ENCODE data around the gene AP5S1.
"Not testable (repeated sequence)": the region's sequence is repeated elsewhere in the genome, so short reads cannot be mapped to it uniquely, and the experiment has no call there.

Gene AP5S1

GRCh38 chr20:3842348-3842930, 22.1 kb downstream of the AP5S1 start:
- DNase-seq (ENCODE audit: low read depth in 1 of 2, low spot score in 1 of 2): no peak

DNA sequence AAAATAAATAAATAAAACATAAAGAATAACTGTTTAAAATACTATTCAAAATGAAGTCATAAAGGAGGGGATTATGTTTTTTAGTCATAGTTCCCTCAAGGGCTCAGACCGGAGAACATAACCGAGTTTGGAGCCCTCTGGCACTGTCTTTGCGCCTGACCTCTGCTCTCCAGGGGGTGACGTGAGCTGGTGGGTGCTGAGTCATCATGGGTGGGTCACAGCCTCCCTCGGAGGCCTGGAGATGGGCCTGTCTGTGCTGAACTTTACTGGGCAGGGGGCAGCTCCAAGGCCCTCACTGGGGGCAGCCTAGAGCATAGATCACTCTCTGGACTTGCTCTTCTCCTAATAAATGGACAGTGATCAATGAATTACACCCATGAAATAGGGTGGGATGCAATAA, 23.1 kb downstream of the AP5S1 start:
- no peak for DNase-seq (ENCODE audit: low read depth in 1 of 2, low spot score in 1 of 2)

GRCh38 chr20:3843990-3844619, 23.8 kb downstream of the AP5S1 start:
- not testable (repeated sequence) for DNase-seq (ENCODE audit: low read depth in 1 of 2, low spot score in 1 of 2)

DNA sequence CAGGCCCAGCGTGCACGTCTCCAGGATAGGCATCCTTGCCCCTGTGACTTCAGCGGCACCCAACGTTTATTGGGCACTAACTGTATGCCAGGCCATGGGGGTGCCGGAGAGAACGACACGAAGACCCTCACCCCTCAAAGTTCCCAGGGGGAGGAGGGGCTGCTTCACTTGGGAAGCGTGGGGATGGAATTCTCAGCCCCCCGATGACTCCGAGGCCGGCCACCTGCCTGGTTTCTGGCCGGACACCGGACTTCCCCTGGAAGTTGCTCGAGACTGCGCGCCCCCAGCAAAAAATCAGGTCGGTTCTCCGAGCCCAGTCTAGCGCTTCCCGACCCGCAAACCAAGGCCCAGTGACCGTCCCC, 26.0 kb downstream of the AP5S1 start:
- DNase-seq (ENCODE audit: low read depth in 1 of 2, low spot score in 1 of 2): peak in 1 of 2 donors; percentile 15

DNA sequence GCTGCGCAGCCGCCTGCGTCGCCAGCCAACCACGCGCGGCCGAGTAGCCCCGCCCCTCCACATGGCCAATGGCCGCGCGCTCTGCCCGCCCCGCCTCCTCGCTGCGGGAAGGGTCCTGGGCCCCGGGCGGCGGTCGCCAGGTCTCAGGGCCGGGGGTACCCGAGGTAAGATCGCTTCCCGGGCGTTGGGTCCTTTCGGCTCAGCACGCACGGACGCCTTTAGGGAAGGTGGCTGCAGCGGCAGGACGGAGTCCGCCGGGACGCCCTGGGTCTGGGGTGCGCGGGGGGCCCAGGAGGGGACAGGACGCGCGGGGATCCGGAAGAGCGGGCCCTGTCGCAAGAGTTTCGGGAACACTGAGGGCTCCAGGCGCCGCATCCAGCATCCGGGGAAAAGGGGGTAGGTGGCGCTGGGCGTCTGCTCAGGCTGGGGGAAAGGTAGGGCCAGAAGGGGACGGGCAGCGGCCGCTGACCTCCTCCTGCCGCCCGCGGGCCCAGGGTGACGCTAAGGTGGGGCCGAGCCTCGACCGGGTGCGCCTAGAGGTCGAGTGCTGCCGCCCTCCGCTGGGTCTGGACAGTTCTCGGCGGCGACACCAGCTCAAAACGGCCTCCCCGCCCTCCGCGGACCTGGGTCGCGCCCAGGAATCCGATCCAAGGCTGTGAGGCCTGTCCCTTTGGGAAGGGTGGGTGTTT, 26.5 kb downstream of the AP5S1 start, which contains the start of gene MAVS:
TSS of gene MAVS (plus strand) at position 95 of the 689 bp plus-strand sequence. CDS start 7,791 bp downstream, outside the sequence.
- peak; percentile 74 to 83 for DNase-seq (ENCODE audit: low read depth in 1 of 2, low spot score in 1 of 2)

DNA sequence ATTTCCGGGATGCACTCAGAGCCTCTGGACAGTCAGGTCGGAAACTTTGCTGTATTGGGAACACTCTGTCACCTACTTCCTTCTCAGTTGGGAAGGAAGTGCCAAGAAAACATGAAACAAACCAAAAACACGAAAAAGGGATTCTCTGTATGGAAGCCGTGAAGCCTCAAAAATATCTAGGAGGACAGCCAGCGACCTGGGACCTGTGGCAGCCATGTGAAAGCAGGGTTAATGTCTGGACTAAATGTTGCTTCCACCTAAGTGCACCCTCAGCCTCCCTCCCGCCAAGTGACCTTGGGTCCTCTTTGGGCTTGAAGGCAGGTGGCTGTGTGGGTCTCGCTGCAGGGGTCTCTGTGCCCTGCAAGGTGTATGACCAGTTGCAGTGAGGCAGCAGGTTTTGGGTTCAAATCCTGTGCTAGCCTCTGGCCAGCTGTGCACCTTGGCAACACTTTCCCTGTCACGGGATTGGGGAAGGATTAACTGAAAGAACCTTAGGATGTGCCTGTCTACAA, 27.1 kb downstream of the AP5S1 start:
- DNase-seq (ENCODE audit: low read depth in 1 of 2, low spot score in 1 of 2): no peak

DNA sequence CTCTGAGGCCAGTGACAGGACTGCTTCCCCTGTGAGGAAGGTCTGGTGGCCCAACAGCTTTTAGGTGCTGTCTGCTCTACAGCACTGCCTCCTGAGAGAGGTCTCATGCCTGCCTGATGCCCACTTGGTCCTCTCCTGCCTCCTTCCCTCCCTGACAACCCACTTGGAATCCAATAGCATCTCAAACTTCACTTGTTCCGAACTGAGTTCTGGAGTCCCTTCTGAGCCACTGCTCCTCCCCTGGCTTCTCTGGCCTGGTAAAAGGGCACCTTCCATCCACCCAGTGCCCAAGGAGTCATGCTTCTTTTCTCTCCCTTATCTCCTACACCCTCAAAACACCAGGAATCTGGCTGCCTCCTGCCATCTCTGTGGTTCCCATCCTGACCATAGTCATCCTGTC, 28.2 kb downstream of the AP5S1 start:
- no peak for DNase-seq (ENCODE audit: low read depth in 1 of 2, low spot score in 1 of 2)

GRCh38 chr20:3854462-3854871, 34.1 kb downstream of the AP5S1 start:
- DNase-seq (ENCODE audit: low read depth in 1 of 2, low spot score in 1 of 2): no peak

DNA sequence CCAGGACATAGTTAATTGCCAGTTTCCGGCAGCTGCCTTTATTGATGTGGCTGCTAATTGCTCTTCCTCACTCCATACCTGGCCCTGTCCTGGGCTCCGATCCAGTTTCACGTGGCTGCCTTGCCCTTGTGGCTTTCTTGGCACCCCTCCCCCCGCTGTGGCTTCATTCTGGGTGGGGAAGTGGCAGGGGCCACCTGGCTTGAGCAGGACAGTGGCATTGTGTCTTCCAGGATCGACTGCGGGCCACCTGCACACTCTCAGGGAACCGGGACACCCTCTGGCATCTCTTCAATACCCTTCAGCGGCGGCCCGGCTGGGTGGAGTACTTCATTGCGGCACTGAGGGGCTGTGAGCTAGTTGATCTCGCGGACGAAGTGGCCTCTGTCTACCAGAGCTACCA, 37.1 kb downstream of the AP5S1 start:
- DNase-seq (ENCODE audit: low read depth in 1 of 2, low spot score in 1 of 2): no peak

DNA sequence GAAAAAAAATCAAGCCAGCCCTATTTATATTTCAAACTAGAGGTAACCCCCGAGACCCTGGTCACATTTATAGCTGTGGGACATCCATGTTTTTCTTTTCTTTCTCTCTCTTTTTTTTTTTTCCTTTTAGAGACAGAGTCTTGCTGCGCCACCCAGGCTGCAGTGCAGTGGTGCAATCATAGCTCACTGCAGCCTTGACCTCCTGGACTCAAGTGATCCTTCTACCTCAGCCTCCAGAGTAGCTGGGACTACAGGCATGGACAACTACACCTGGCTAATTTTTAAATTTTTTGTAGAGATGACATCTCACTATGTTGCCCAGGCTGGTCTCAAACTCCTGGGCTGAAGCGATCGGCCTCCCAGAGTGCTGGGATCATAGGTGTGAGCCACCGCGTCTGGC, 38.3 kb downstream of the AP5S1 start:
- no peak for DNase-seq (ENCODE audit: low read depth in 1 of 2, low spot score in 1 of 2)

- no peak for DNase-seq (ENCODE audit: low read depth in 1 of 2, low spot score in 1 of 2)
These were observed 40.8 kb downstream of the AP5S1 start for GRCh38 chr20:3861191-3861590.

GRCh38 chr20:3862333-3862732, 42.0 kb downstream of the AP5S1 start:
- DNase-seq (ENCODE audit: low read depth in 1 of 2, low spot score in 1 of 2): no peak

DNA sequence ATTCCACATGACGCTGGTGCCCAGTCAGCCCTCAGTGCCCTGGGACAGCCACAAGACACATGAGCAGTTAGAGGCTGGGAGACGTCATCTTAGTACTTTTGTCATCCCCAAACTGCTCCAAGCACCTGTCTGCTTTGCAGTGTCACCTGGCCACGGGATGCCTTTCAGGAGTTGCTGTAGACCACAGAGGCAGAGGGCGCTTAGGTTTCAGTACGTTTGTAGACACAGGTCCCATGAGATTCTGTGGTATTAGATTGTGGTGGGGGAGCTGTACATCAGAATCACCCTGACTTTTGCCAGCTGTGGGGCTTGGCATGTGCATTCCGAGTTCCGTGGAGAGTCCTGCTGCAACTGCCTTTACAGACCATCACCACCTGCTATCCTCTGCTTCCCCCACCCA, 43.0 kb downstream of the AP5S1 start:
- no peak for DNase-seq (ENCODE audit: low read depth in 1 of 2, low spot score in 1 of 2)

- DNase-seq (ENCODE audit: low read depth in 1 of 2, low spot score in 1 of 2): no peak
These were observed 44.2 kb downstream of the AP5S1 start for GRCh38 chr20:3864518-3864917.

DNA sequence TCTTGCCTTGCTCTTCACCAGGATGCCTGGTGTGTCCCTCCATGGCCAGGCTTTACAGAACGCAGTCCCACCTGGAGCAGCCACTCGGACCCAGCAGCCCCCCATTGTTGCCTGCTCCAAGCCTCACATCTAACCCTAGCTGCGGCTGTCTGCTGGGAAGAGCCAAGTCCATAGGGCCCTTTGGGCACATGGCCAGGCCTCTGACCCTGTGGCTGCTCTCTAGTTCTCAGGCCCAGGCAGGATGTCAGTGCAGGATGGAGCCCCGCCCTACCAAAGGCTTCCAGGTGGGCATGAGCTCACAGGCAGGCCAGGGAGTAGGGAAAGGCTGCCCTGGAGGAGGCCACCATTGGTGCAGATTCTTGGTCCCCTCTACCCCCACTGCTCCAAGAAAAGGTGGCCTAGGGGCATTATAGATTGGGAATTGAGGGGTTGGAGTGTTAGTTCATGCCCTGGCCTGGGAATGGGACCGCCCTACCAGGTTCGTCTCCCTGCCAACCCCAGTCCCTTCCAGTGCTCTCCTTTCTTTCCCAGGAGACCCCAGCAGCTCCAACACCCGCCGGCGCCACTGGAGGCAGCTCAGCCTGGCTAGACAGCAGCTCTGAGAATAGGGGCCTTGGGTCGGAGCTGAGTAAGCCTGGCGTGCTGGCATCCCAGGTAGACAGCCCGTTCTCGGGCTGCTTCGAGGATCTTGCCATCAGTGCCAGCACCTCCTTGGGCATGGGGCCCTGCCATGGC, 45.0 kb downstream of the AP5S1 start:
- DNase-seq (ENCODE audit: low read depth in 1 of 2, low spot score in 1 of 2): no peak

DNA sequence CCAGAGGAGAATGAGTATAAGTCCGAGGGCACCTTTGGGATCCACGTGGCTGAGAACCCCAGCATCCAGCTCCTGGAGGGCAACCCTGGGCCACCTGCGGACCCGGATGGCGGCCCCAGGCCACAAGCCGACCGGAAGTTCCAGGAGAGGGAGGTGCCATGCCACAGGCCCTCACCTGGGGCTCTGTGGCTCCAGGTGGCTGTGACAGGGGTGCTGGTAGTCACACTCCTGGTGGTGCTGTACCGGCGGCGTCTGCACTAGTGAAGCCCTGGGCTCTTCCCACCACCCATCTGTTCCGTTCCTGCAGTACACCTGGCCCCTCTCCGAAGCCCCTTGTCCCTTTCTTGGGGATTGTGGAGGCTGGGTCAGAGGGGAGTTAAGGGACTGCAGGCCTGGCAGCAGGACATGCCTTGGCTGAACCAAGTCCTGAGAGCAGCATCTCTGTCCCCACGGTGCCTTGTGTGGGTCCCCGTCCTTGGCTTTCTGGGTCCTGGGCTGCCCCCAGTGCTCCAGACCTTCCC, 45.6 kb downstream of the AP5S1 start:
- no peak for DNase-seq (ENCODE audit: low read depth in 1 of 2, low spot score in 1 of 2)

- DNase-seq (ENCODE audit: low read depth in 1 of 2, low spot score in 1 of 2): no peak
These were observed 46.1 kb downstream of the AP5S1 start for GRCh38 chr20:3866464-3866863.

DNA sequence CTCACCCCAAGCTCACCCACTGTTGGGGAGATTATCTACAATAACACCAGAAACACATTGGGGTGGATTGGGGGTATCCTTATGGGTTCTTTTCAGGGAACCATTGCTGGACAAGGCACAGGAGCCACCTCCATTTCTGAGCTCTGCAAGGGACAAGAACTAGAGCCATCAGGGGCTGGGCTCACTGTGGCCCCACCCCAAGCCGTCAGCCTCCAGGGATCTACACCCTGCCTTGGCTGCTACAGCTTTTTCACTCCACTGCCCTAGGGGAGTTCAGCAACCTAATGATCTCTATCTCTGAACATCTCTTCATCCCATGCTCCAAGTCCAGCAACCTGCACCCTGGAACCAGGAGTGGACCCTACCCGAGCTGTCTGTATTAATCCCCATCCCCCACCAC, 47.5 kb downstream of the AP5S1 start:
- no peak for DNase-seq (ENCODE audit: low read depth in 1 of 2, low spot score in 1 of 2)

DNA sequence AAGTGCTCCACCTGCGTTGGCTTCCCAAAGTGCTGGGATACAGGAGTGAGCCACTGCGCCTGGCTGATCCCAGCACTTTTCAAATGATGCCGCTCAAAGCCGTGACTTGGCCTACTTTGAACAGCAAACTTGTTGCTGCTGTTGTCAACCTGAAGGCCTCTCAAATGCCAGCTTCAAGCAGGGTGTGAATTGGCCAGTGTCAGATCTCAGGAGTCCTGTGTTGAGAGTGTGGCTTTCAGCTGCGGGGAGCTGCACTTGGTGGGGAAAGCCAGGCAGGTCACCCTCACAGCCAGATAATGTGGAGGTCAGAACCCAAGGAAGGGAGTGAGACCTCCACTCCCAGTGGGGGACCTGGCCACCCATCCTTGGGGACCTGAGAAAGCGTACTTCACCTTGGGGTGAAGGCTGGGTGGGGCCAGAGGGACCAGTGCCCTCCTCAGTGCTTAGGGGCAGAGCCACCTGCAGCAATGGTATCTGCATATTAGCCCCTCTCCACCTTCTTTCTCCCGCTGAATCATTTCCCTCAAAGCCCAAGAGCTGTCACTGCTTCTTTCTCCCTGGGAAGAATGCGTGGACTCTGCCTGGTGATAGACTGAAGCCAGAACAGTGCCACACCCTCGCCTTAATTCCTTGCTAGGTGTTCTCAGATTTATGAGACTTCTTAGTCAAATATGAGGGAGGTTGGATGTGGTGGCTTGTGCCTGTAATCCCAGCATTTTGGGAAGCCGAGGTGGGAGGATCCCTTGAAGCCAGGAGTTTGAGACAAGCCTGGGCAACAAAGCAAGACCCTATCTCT, 49.7 kb downstream of the AP5S1 start:
- DNase-seq (ENCODE audit: low read depth in 1 of 2, low spot score in 1 of 2): no peak

- DNase-seq (ENCODE audit: low read depth in 1 of 2, low spot score in 1 of 2): no peak
These were observed 51.4 kb downstream of the AP5S1 start for GRCh38 chr20:3871550-3872265.
